Mesendoderm (in vitro differentiated cells): Measurements from ENCODE around the gene HDAC10.

ENCODE experiments used
- DNase-seq: peaks from one replicate; pipeline ENCODE4 v3.0.0; 2013
- H2AK5ac ChIP-seq: 2 replicates; pipeline ENCODE4 v1.6.1; 2013; ENCODE audit warnings: low read length, inconsistent platforms
- H2BK120ac ChIP-seq: 2 replicates; pipeline ENCODE4 v1.6.1; 2013; ENCODE audit warnings: low read depth, mild to moderate bottlenecking, low read length, moderate library complexity, mixed read lengths
- H2BK15ac ChIP-seq: replicated peaks from 2 replicates; pipeline ENCODE4 v1.6.1; 2013; ENCODE audit warnings: low read depth, mild to moderate bottlenecking, moderate library complexity
- H2BK5ac ChIP-seq: 2 replicates; pipeline ENCODE4 v1.6.1; 2013; ENCODE audit warnings: low read length, inconsistent platforms
- H3K18ac ChIP-seq: 2 replicates; pipeline ENCODE4 v1.6.1; 2013; ENCODE audit warnings: mild to moderate bottlenecking, low read length, mixed read lengths
- H3K23ac ChIP-seq: one replicate; pipeline ENCODE4 v1.6.1; 2013; ENCODE audit warnings: low read length
- H3K27ac ChIP-seq: 2 replicates; pipeline ENCODE4 v1.5.1; 2013; ENCODE audit warnings: low read depth, mild to moderate bottlenecking, inconsistent platforms, low read length, moderate library complexity
- H3K27me3 ChIP-seq: 2 replicates; pipeline ENCODE4 v1.6.1; 2013; ENCODE audit warnings: low read length, control low read depth, mild to moderate bottlenecking, inconsistent platforms; ENCODE audit not compliant: insufficient read depth, poor library complexity
- H3K36me3 ChIP-seq: 2 replicates; pipeline ENCODE4 v1.6.1; 2013; ENCODE audit warnings: low read length, inconsistent platforms; ENCODE audit not compliant: control insufficient read depth, insufficient read depth
- H3K4ac ChIP-seq: one replicate; pipeline ENCODE4 v1.6.1; 2013; ENCODE audit warnings: low read depth, mild to moderate bottlenecking, low read length, moderate library complexity
- H3K4me1 ChIP-seq: 2 replicates; pipeline ENCODE4 v1.6.1; 2013; ENCODE audit warnings: low read depth, low read length, inconsistent platforms; ENCODE audit not compliant: control insufficient read depth
- H3K4me2 ChIP-seq: 2 replicates; pipeline ENCODE4 v1.6.1; 2013; ENCODE audit warnings: low read length
- H3K4me3 ChIP-seq: 2 replicates; pipeline ENCODE4 v1.5.1; 2013; ENCODE audit warnings: mild to moderate bottlenecking, low read length
- H3K56ac ChIP-seq: one replicate; pipeline ENCODE4 v1.6.1; 2013; ENCODE audit warnings: low read length
- H3K79me1 ChIP-seq: 2 replicates; pipeline ENCODE4 v1.6.1; 2013; ENCODE audit warnings: low read length, inconsistent platforms
- H3K79me2 ChIP-seq: 2 replicates; pipeline ENCODE4 v1.6.1; 2013; ENCODE audit warnings: mild to moderate bottlenecking, low read length; ENCODE audit not compliant: control insufficient read depth, insufficient read depth
- H3K9ac ChIP-seq: 2 replicates; pipeline ENCODE4 v1.6.1; 2013; ENCODE audit warnings: low read length, inconsistent platforms
- H4K5ac ChIP-seq: one replicate; pipeline ENCODE4 v1.6.1; 2013; ENCODE audit warnings: low read length
- H4K8ac ChIP-seq: one replicate; pipeline ENCODE4 v1.6.1; 2013; ENCODE audit warnings: low read depth, mild to moderate bottlenecking, control low read depth, low read length, moderate library complexity
- WGBS: extraction: QIAGEN DNeasy Blood & Tissue Kit; methylation state at CpG from one replicate; pipeline ENCODE4 v1.1.7; 2013; ENCODE audit warnings: low lambda C conversion rate, missing lambda C conversion rate; ENCODE audit not compliant: insufficient coverage; ENCODE audit errors: extremely low coverage; 5-methylcytosine and 5-hydroxymethylcytosine counted together

Gene HDAC10

GRCh38 chr22:50264104-50264745 is 13.2 kb upstream of the HDAC10 start:
- no peak overlapping the region for H2BK5ac ChIP-seq
- H3K4me3 ChIP-seq = no peak overlapping the region
- no peaks in the 10 kb centered on the region for H3K36me3 ChIP-seq
- no CpG with 5 or more reads among the region's 15 CpGs for WGBS
- no peak overlapping the region for H4K5ac ChIP-seq
- no peak overlapping the region for H3K56ac ChIP-seq
- no peak overlapping the region for H3K9ac ChIP-seq
- no peak overlapping the region for H4K8ac ChIP-seq
- H3K4me2 ChIP-seq = no peak overlapping the region
- H2AK5ac ChIP-seq = no peak overlapping the region
- H3K27me3 ChIP-seq = peaks cover 1% of the 10 kb centered on the region
- no peak overlapping the region for H3K4ac ChIP-seq
- H2BK120ac ChIP-seq = no peak overlapping the region
- no peaks in the 10 kb centered on the region for H3K4me1 ChIP-seq
- H3K27ac ChIP-seq = no peak overlapping the region
- no peak overlapping the region for H2BK15ac ChIP-seq
- no peak overlapping the region for H3K18ac ChIP-seq
- no peaks in the 10 kb centered on the region for H3K79me1 ChIP-seq
- H3K79me2 ChIP-seq = no peaks in the 10 kb centered on the region
- H3K23ac ChIP-seq = no peak overlapping the region
- DNase-seq = no peak

- H3K4me2 ChIP-seq = no peak overlapping the region
- no peaks in the 10 kb centered on the region for H3K36me3 ChIP-seq
- no peak overlapping the region for H3K18ac ChIP-seq
- no peak overlapping the region for H3K27ac ChIP-seq
- no peak overlapping the region for H3K4me3 ChIP-seq
- no peaks in the 10 kb centered on the region for H3K79me2 ChIP-seq
- no peaks in the 10 kb centered on the region for H3K27me3 ChIP-seq
- WGBS = no CpG with 5 or more reads among the region's 9 CpGs
- H2BK5ac ChIP-seq = no peak overlapping the region
- no peak overlapping the region for H3K23ac ChIP-seq
- H3K56ac ChIP-seq = no peak overlapping the region
- H4K8ac ChIP-seq = no peak overlapping the region
- no peak overlapping the region for H2AK5ac ChIP-seq
- H3K79me1 ChIP-seq = no peaks in the 10 kb centered on the region
- H3K4me1 ChIP-seq = no peaks in the 10 kb centered on the region
- H2BK120ac ChIP-seq = no peak overlapping the region
- no peak overlapping the region for H4K5ac ChIP-seq
- no peak overlapping the region for H3K9ac ChIP-seq
- no peak overlapping the region for H3K4ac ChIP-seq
- no peak for DNase-seq
- H2BK15ac ChIP-seq = no peak overlapping the region
Observed at GRCh38 chr22:50262973-50263617, 12.0 kb upstream of the HDAC10 start.

GRCh38 chr22:50262460-50262911 is 11.4 kb upstream of the HDAC10 start:
- Histone ChIP-seq H3K18ac (no peak overlapping the region), H2BK120ac (no peak overlapping the region), H3K27me3 (no peaks in the 10 kb centered on the region), H2AK5ac (no peak overlapping the region), H2BK15ac (no peak overlapping the region), H3K56ac (no peak overlapping the region), H3K4me2 (no peak overlapping the region), H2BK5ac (no peak overlapping the region), H3K23ac (no peak overlapping the region), H3K79me1 (no peaks in the 10 kb centered on the region), H3K9ac (no peak overlapping the region), H3K36me3 (no peaks in the 10 kb centered on the region), H3K79me2 (no peaks in the 10 kb centered on the region), H3K4ac (no peak overlapping the region), H4K8ac (no peak overlapping the region), H3K27ac (no peak overlapping the region), H3K4me3 (no peak overlapping the region), H3K4me1 (no peaks in the 10 kb centered on the region), H4K5ac (no peak overlapping the region)
- no CpG with 5 or more reads among the region's 7 CpGs for WGBS
- no peak for DNase-seq

GRCh38 chr22:50261615-50262459 is 10.8 kb upstream of the HDAC10 start, which contains the start of gene MAPK12:
MAPK12 (minus strand) TSS chr22:50261683; CDS start chr22:50261509, 174 bp downstream.
- Histone ChIP-seq H3K56ac (peak within 1 kb of the TSS; percentile 93), H3K18ac (peak within 1 kb of the TSS; percentile 9), H4K5ac (no peak within 1 kb of the TSS), H2BK120ac (no peak within 1 kb of the TSS), H3K27ac (no peak within 1 kb of the TSS), H3K36me3 (no peaks in the 10 kb centered on the region), H3K23ac (no peak within 1 kb of the TSS), H3K9ac (peak within 1 kb of the TSS; percentile 82), H3K79me1 (no peaks in the 10 kb centered on the region), H3K4ac (no peak within 1 kb of the TSS), H3K27me3 (no peaks in the 10 kb centered on the region), H2AK5ac (no peak within 1 kb of the TSS), H3K4me1 (no peaks in the 10 kb centered on the region), H2BK5ac (no peak within 1 kb of the TSS), H3K4me3 (peak within 1 kb of the TSS; percentile 55), H3K4me2 (peak within 1 kb of the TSS; percentile 62), H2BK15ac (no peak within 1 kb of the TSS), H3K79me2 (no peaks in the 10 kb centered on the region), H4K8ac (no peak within 1 kb of the TSS)
- WGBS = no CpG with 5 or more reads among the region's 61 CpGs
- no peak for DNase-seq

GRCh38 chr22:50260801-50261614 is 9.9 kb upstream of the HDAC10 start:
- peak overlapping the region; percentile 93 for H3K56ac ChIP-seq
- H2BK120ac ChIP-seq = no peak overlapping the region
- H3K18ac ChIP-seq = peak overlapping the region; percentile 9
- H2BK5ac ChIP-seq = no peak overlapping the region
- no peak overlapping the region for H4K5ac ChIP-seq
- H3K23ac ChIP-seq = no peak overlapping the region
- no peak overlapping the region for H3K4ac ChIP-seq
- H4K8ac ChIP-seq = no peak overlapping the region
- no peaks in the 10 kb centered on the region for H3K79me2 ChIP-seq
- no peaks in the 10 kb centered on the region for H3K79me1 ChIP-seq
- peak overlapping the region; percentile 62 for H3K4me2 ChIP-seq
- DNase-seq = no peak
- no CpG with 5 or more reads among the region's 92 CpGs for whole genome bisulfite sequencing
- H2AK5ac ChIP-seq = no peak overlapping the region
- H3K36me3 ChIP-seq = no peaks in the 10 kb centered on the region
- H3K9ac ChIP-seq = peak overlapping the region; percentile 82
- H3K27me3 ChIP-seq = no peaks in the 10 kb centered on the region
- peak overlapping the region; percentile 55 for H3K4me3 ChIP-seq
- H3K27ac ChIP-seq = no peak overlapping the region
- no peak overlapping the region for H2BK15ac ChIP-seq
- H3K4me1 ChIP-seq = no peaks in the 10 kb centered on the region
